HG02840 (cell line): ENCODE results near the gene NFE2L2.
"Not testable (repeated sequence)": the region's sequence is repeated elsewhere in the genome, so short reads cannot be mapped to it uniquely, and the experiment has no call there.

ENCODE experiments used
- ATAC-seq: cut with Tn5 transposase; IDR thresholded peaks from one replicate; pipeline ENCODE4 v1.9.1; 2021; ENCODE audit warnings: mild to moderate bottlenecking, moderate library complexity, moderate number of reproducible peaks; ENCODE audit not compliant: unreplicated experiment, low FRiP score

Gene NFE2L2

GRCh38 chr2:177239932-177240630, 24.4 kb downstream of the NFE2L2 start:
- no peak for ATAC-seq

GRCh38 chr2:177239053-177239452, 25.5 kb downstream of the NFE2L2 start:
- no peak for ATAC-seq

GRCh38 chr2:177237932-177238331, 26.6 kb downstream of the NFE2L2 start:
- ATAC-seq, result no peak

- ATAC-seq, result no peak
These were observed 28.6 kb downstream of the NFE2L2 start for GRCh38 chr2:177235855-177236437.

GRCh38 chr2:177234267-177234666, 30.3 kb downstream of the NFE2L2 start:
- no peak for ATAC-seq

- ATAC-seq, result no peak
These were observed 32.3 kb downstream of the NFE2L2 start for GRCh38 chr2:177232098-177232704.

- no peak for ATAC-seq
These were observed 33.3 kb downstream of the NFE2L2 start for GRCh38 chr2:177231270-177231669.

GRCh38 chr2:177229442-177230242, 34.9 kb downstream of the NFE2L2 start:
- no peak for ATAC-seq

- ATAC-seq, result no peak
These were observed 38.6 kb downstream of the NFE2L2 start for GRCh38 chr2:177225965-177226360.

GRCh38 chr2:177223436-177223835, 41.1 kb downstream of the NFE2L2 start:
- ATAC-seq, result not testable (repeated sequence)

GRCh38 chr2:177221970-177222369, 42.6 kb downstream of the NFE2L2 start:
- no peak for ATAC-seq

GRCh38 chr2:177221534-177221933, 43.0 kb downstream of the NFE2L2 start:
- no peak for ATAC-seq

- ATAC-seq, result not testable (repeated sequence)
These were observed 44.7 kb downstream of the NFE2L2 start for GRCh38 chr2:177219787-177220186.

- ATAC-seq, result no peak
These were observed 47.2 kb downstream of the NFE2L2 start for GRCh38 chr2:177217247-177217843.

GRCh38 chr2:177212891-177213856, 51.4 kb downstream of the NFE2L2 start:
- ATAC-seq, result peak; percentile 48

- ATAC-seq, result peak; percentile 84
These were observed 52.2 kb downstream of the NFE2L2 start, which contains the start of gene HNRNPA3 for GRCh38 chr2:177212106-177212890. Gene HNRNPA3 (plus strand): TSS chr2:177212794. CDS start chr2:177212800, 6 bp downstream.

- no peak for ATAC-seq
These were observed 52.9 kb downstream of the NFE2L2 start for GRCh38 chr2:177211576-177212105.

- ATAC-seq, result no peak
These were observed 53.4 kb downstream of the NFE2L2 start for GRCh38 chr2:177211169-177211568.
